MCF 10A (cell line): Measurements from ENCODE around the gene COQ8B. TPM values are rescaled to one million over a fixed set of nuclear protein-coding genes. Genes with fewer than 3 reads are reported as not detected.
"Not testable (repeated sequence)": the region's sequence is repeated elsewhere in the genome, so short reads cannot be mapped to it uniquely, and the experiment has no call there.

Source experiments
- BruUV-seq: library from RNA; stranded (reverse); fragments of 400-500 nt; replicated peaks from 2 replicates; lab custom pipeline; 2021; lab: Mats Ljungman, UMichigan
- CTCF ChIA-PET: fragments of 300-600 bp; sonication (Branson Sonifier 250); formaldehyde crosslinking; extraction: SDS; loops from one replicate; lab custom pipeline; 2021; ENCODE audit warnings: antibody characterized with exemption, inconsistent platforms; lab: Yijun Ruan, JAX
- POLR2A ChIA-PET: fragments of 300-600, 350-650 bp; sonication (Branson Sonifier 250); formaldehyde crosslinking; extraction: SDS; loops from one replicate; lab custom pipeline; 2020; ENCODE audit warnings: antibody characterized with exemption, inconsistent platforms; lab: Yijun Ruan, JAX
- DNase-seq: peaks from one replicate; pipeline ENCODE4 v3.0.0-alpha.2; 2018; ENCODE audit not compliant: unreplicated experiment
- H3K27ac Mint-ChIP-seq: one replicate; pipeline ENCODE4 v1.8.0; 2022; ENCODE audit warnings: mild to moderate bottlenecking, low read depth, mixed read lengths; ENCODE audit not compliant: unreplicated experiment
- H3K27me3 Mint-ChIP-seq: one replicate; pipeline ENCODE4 v1.8.0; 2022; ENCODE audit warnings: mixed read lengths; ENCODE audit not compliant: insufficient read depth, unreplicated experiment
- H3K36me3 Mint-ChIP-seq: one replicate; pipeline ENCODE4 v1.8.0; 2022; ENCODE audit warnings: mild to moderate bottlenecking, moderate library complexity, mixed read lengths; ENCODE audit not compliant: insufficient read depth, unreplicated experiment
- H3K4me1 Mint-ChIP-seq: one replicate; pipeline ENCODE4 v1.8.0; 2022; ENCODE audit warnings: mixed read lengths; ENCODE audit not compliant: insufficient read depth, unreplicated experiment
- H3K4me3 Mint-ChIP-seq: one replicate; pipeline ENCODE4 v1.8.0; 2022; ENCODE audit warnings: mild to moderate bottlenecking, moderate library complexity, mixed read lengths; ENCODE audit not compliant: unreplicated experiment
- H3K9me3 Mint-ChIP-seq: one replicate; pipeline ENCODE4 v1.8.0; 2022; ENCODE audit warnings: mixed read lengths; ENCODE audit not compliant: unreplicated experiment
- CTCF ChIP-seq: fragments of 200-600 bp; IDR thresholded peaks from one replicate; pipeline ENCODE4 v1.8.0; 2022; ENCODE audit warnings: antibody characterized with exemption, mild to moderate bottlenecking; ENCODE audit not compliant: unreplicated experiment
- intact Hi-C: fragments of 100-400 bp; cut with micrococcal nuclease; formaldehyde crosslinking; loops from 2 replicates; pipeline ENCODE4 v1.14.1; 2022
- total RNA-seq: library from RNA; stranded (reverse); gene quantifications from 2 replicates; pipeline ENCODE4 v1.2.3, GENCODE V29; 2022

The COQ8B gene
- total RNA-seq, 1 experiment from 2014 or later: 46.7 TPM

GRCh38 chr19:40650749-40651305, 65.9 kb downstream of the COQ8B start:
- Mint-ChIP-seq H3K36me3 (no peaks in the 10 kb centered on the region), H3K4me1 (peaks cover 25% of the 10 kb centered on the region), H3K9me3 (no peaks in the 10 kb centered on the region), H3K4me3 (no peak overlapping the region), H3K27ac (no peak overlapping the region), H3K27me3 (no peaks in the 10 kb centered on the region)
- BruUV-seq: no TSS peak
- intact Hi-C loops: no loop called here
- POLR2A ChIA-PET: interaction anchor here (0.7 kb wide), 1 partner anchor 224 kb away, joined by 3 read pairs; no protein-coding TSS in a partner anchor
- CTCF ChIA-PET: interaction anchor here (0.5 to 1.8 kb wide), 4 partner anchors 16 to 493 kb away, joined by 3 to 8 read pairs (median 4); no protein-coding TSS in a partner anchor
- TF ChIP-seq CTCF: no peak
- DNase-seq: no peak

GRCh38 chr19:40649903-40650675, 66.6 kb downstream of the COQ8B start:
- H3K27ac Mint-ChIP-seq, H3K4me3 Mint-ChIP-seq, H3K9me3 Mint-ChIP-seq, intact Hi-C loops, CTCF ChIA-PET, H3K27me3 Mint-ChIP-seq, DNase-seq, H3K36me3 Mint-ChIP-seq, BruUV-seq: not testable (repeated sequence)
- POLR2A ChIA-PET: interaction anchor here (0.7 kb wide), 1 partner anchor 224 kb away, joined by 3 read pairs; no protein-coding TSS in a partner anchor
- H3K4me1 Mint-ChIP-seq: peaks cover 28% of the 10 kb centered on the region

- H3K27me3 Mint-ChIP-seq: no peaks in the 10 kb centered on the region
- CTCF ChIA-PET: interaction anchor here (0.6 to 5.3 kb wide), 6 partner anchors 12 to 341 kb away, joined by 3 to 60 read pairs (median 4); no protein-coding TSS in a partner anchor
Observed at GRCh38 chr19:40646743-40647254, 69.9 kb downstream of the COQ8B start.

GRCh38 chr19:40642757-40643305, 73.9 kb downstream of the COQ8B start:
- H3K27me3 Mint-ChIP-seq: no peaks in the 10 kb centered on the region
- POLR2A ChIA-PET: no interaction called here
- no TSS peak for BruUV-seq
- no peaks in the 10 kb centered on the region for H3K36me3 Mint-ChIP-seq
- H3K4me1 Mint-ChIP-seq: peaks cover 12% of the 10 kb centered on the region
- CTCF ChIA-PET: interaction anchor here (0.8 to 5.3 kb wide), 2 partner anchors 8 to 179 kb away, joined by 5 to 60 read pairs; no protein-coding TSS in a partner anchor
- no peak overlapping the region for H3K4me3 Mint-ChIP-seq
- H3K27ac Mint-ChIP-seq: no peak overlapping the region
- TF ChIP-seq CTCF: no peak
- intact Hi-C loops: no loop called here
- no peak for DNase-seq
- H3K9me3 Mint-ChIP-seq: no peaks in the 10 kb centered on the region

More at GRCh38 chr19:40646743-40647254, 69.9 kb downstream of the COQ8B start:
- peaks cover 28% of the 10 kb centered on the region for H3K4me1 Mint-ChIP-seq
- peak overlapping the region; percentile 39 for H3K4me3 Mint-ChIP-seq
- DNase-seq: no peak
- H3K27ac Mint-ChIP-seq: peak overlapping the region; percentile 70
- no peak for TF ChIP-seq CTCF
- no TSS peak for BruUV-seq
- no peaks in the 10 kb centered on the region for H3K36me3 Mint-ChIP-seq
- intact Hi-C loops: no loop called here
- POLR2A ChIA-PET: interaction anchor here (0.5 to 1.7 kb wide), 13 partner anchors 14 to 1226 kb away, joined by 3 to 9 read pairs (median 3); partner anchors contain the start of genes ACTMAP, COQ8B, EGLN2 and ITPKC
- H3K9me3 Mint-ChIP-seq: no peaks in the 10 kb centered on the region
